Liver (tissue), 9 donors: ENCODE data around the gene DSCAM. TPM values are rescaled to one million over a fixed set of nuclear protein-coding genes. Genes with fewer than 3 reads are reported as not detected.

ENCODE experiments used
- DNase-seq: peaks from one replicate; pipeline ENCODE4 v3.0.0-alpha.2; 2017; ENCODE audit warnings: low spot score
- H3K27ac ChIP-seq, 2 donors: one replicate each; pipeline ENCODE4 v1.7.0; 2013; ENCODE audit warnings: inconsistent platforms in 2 of 2, low read length in 2 of 2, control low read depth in 1 of 2, low read depth in 1 of 2, mild to moderate bottlenecking in 1 of 2
- H3K27me3 ChIP-seq, 4 donors: one replicate each; pipeline versions ENCODE4 v1.6.1 to v1.7.0; 2013; ENCODE audit warnings: low read length in 3 of 4, inconsistent platforms in 1 of 4, mild to moderate bottlenecking in 1 of 4, moderate library complexity in 1 of 4; ENCODE audit not compliant: control insufficient read depth in 4 of 4, insufficient read depth in 4 of 4
- H3K36me3 ChIP-seq, 4 donors: one replicate each; pipeline versions ENCODE4 v1.6.1 to v1.7.0; 2013; ENCODE audit warnings: low read length in 3 of 4, mild to moderate bottlenecking in 3 of 4, low read depth in 1 of 4, moderate library complexity in 1 of 4; ENCODE audit not compliant: control insufficient read depth in 4 of 4, insufficient read depth in 3 of 4
- H3K4me1 ChIP-seq, 4 donors: one replicate each; pipeline versions ENCODE4 v1.6.1 to v1.7.0; 2013; ENCODE audit warnings: low read length in 3 of 4, mild to moderate bottlenecking in 3 of 4, moderate library complexity in 1 of 4; ENCODE audit not compliant: control insufficient read depth in 4 of 4, insufficient read depth in 4 of 4
- H3K4me3 ChIP-seq, 3 donors: one replicate each; pipeline versions ENCODE4 v1.6.1 to v1.7.0; 2013; ENCODE audit warnings: low read length in 3 of 3, control low read depth in 1 of 3, low read depth in 1 of 3, mild to moderate bottlenecking in 1 of 3
- H3K9ac ChIP-seq, 2 donors: one replicate each; pipeline ENCODE4 v1.7.0; 2013; ENCODE audit warnings: low read length in 2 of 2, mild to moderate bottlenecking in 2 of 2, moderate library complexity in 2 of 2, control low read depth in 1 of 2, low read depth in 1 of 2
- H3K9me3 ChIP-seq, 4 donors: one replicate each; pipeline versions ENCODE4 v1.6.1 to v1.7.0; 2013; ENCODE audit warnings: low read length in 3 of 4; ENCODE audit not compliant: control insufficient read depth in 4 of 4
- FOXA1 ChIP-seq: IDR thresholded peaks from 2 replicates; pipeline ENCODE4 v1.6.1; 2016; ENCODE audit warnings: antibody characterized with exemption
- FOXA2 ChIP-seq: IDR thresholded peaks from 2 replicates; pipeline ENCODE4 v1.6.1; 2016; ENCODE audit warnings: antibody characterized with exemption
- GABPA ChIP-seq, 2 donors: IDR thresholded peaks in 1 of 2; conservative IDR thresholded peaks in 1 of 2; 2 replicates each; pipeline ENCODE4 v1.6.1; 2016; ENCODE audit warnings: antibody characterized with exemption in 2 of 2, mild to moderate bottlenecking in 1 of 2, moderate library complexity in 1 of 2
- HNF4A ChIP-seq, 2 donors: conservative IDR thresholded peaks; 2 replicates each; pipeline ENCODE4 v1.6.1; 2016; ENCODE audit warnings: antibody characterized with exemption in 2 of 2, mild to moderate bottlenecking in 2 of 2
- HNF4G ChIP-seq: IDR thresholded peaks from 2 replicates; pipeline ENCODE4 v1.6.1; 2016; ENCODE audit warnings: antibody characterized with exemption
- JUND ChIP-seq, 2 donors: IDR thresholded peaks; 2 replicates each; pipeline ENCODE4 v1.6.1; 2016; ENCODE audit warnings: antibody characterized with exemption in 2 of 2
- RXRA ChIP-seq, 2 donors: IDR thresholded peaks; 2 replicates each; pipeline ENCODE4 v1.6.1; 2017 to 2018; ENCODE audit warnings: antibody characterized with exemption in 2 of 2, mild to moderate bottlenecking in 1 of 2
- SP1 ChIP-seq: IDR thresholded peaks from 2 replicates; pipeline ENCODE4 v1.6.1; 2018; ENCODE audit warnings: antibody characterized with exemption, mild to moderate bottlenecking
- TAF1 ChIP-seq: conservative IDR thresholded peaks from 2 replicates; pipeline ENCODE4 v1.6.1; 2016; ENCODE audit warnings: antibody characterized with exemption, mild to moderate bottlenecking
- YY1 ChIP-seq: IDR thresholded peaks from 2 replicates; pipeline ENCODE4 v1.6.1; 2016; ENCODE audit warnings: antibody characterized with exemption, mild to moderate bottlenecking
- WGBS: extraction: QIAGEN DNeasy Blood & Tissue Kit; methylation state at CpG from one replicate; pipeline ENCODE4 v1.1.7; 2013; 5-methylcytosine and 5-hydroxymethylcytosine counted together
- polyA plus RNA-seq, 2 donors: library from polyadenylated mRNA; stranded (reverse) in 1 of 2; unstranded in 1 of 2; fragments of 200-250 nt in 1 of 2; fragments of >200 nt in 1 of 2; fragmentation: Nextera tagmentation in 1 of 2; extraction: Ambion mirVana in 1 of 2; gene quantifications; one replicate each; pipeline versions ENCODE4 v1.2.1 to v1.2.3, GENCODE V29; 2013 to 2015
- total RNA-seq, 2 donors: library from RNA; depleted of rRNA; stranded (reverse); fragments of >200 nt; gene quantifications; one replicate each; pipeline ENCODE4 v1.2.3, GENCODE V29; 2014
- TF ChIP-seq, protein P1 (sequence below): IDR thresholded peaks from 2 replicates; pipeline ENCODE4 v1.6.1; 2016; ENCODE audit warnings: antibody characterized with exemption, mild to moderate bottlenecking
- TF ChIP-seq, protein P2 (sequence below): IDR thresholded peaks from 2 replicates; pipeline ENCODE4 v1.6.1; 2016; ENCODE audit warnings: antibody characterized with exemption
- TF ChIP-seq, protein P3 (sequence below): IDR thresholded peaks from 2 replicates; pipeline ENCODE4 v1.6.1; 2016; ENCODE audit warnings: antibody characterized with exemption
- donor health status: healthy.
- donor health status: healthy.
- donor health status: healthy.
- donor health status: healthy.
- donor health status: healthy.

The DSCAM gene
- total and polyA plus RNA-seq, 4 donors, result 0.02 to 0.23 (median 0.10) TPM

DNA sequence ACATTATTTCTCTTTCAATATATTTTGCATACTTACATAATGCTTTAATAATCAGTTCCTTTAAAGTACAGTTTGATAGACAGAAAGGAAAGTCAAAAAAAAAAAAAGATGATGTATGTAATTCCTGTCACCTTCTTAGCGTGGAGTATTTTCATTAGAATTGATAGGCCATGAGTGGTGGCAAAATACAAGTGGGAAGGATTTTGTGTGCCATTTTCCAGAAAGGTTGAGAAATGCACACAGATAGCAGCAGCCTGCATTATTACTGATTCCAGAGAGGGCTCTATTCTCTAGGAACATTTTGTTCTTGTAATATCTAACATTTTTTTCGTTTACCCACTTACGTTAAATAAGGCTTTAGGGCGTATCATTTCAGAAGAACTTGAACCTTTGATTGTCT lies 475.6 kb downstream of the DSCAM start (continued):
- TF ChIP-seq, protein P1, sequence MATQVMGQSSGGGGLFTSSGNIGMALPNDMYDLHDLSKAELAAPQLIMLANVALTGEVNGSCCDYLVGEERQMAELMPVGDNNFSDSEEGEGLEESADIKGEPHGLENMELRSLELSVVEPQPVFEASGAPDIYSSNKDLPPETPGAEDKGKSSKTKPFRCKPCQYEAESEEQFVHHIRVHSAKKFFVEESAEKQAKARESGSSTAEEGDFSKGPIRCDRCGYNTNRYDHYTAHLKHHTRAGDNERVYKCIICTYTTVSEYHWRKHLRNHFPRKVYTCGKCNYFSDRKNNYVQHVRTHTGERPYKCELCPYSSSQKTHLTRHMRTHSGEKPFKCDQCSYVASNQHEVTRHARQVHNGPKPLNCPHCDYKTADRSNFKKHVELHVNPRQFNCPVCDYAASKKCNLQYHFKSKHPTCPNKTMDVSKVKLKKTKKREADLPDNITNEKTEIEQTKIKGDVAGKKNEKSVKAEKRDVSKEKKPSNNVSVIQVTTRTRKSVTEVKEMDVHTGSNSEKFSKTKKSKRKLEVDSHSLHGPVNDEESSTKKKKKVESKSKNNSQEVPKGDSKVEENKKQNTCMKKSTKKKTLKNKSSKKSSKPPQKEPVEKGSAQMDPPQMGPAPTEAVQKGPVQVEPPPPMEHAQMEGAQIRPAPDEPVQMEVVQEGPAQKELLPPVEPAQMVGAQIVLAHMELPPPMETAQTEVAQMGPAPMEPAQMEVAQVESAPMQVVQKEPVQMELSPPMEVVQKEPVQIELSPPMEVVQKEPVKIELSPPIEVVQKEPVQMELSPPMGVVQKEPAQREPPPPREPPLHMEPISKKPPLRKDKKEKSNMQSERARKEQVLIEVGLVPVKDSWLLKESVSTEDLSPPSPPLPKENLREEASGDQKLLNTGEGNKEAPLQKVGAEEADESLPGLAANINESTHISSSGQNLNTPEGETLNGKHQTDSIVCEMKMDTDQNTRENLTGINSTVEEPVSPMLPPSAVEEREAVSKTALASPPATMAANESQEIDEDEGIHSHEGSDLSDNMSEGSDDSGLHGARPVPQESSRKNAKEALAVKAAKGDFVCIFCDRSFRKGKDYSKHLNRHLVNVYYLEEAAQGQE, result no peak
- no peak for TF ChIP-seq JUND (IDR thresholded peaks at IDR 0.05)

DNA sequence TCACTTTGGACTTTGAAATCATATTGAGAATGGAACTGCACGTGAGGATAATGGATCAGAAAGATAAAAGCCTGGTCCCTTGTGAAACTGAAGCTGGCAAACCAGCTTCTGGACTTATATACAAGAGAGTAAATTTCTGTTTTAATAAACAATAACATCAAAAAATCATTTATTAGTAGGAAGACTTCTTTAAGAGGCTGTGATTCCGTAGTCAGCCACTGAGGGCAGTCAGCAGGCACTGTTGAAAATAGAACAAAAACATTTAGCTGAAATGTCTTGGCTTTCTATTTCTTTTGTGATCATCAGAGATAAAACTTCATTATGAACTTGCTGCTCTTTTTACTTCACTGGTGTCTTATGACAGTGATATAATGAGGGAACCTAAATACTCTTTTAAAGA lies 490.3 kb downstream of the DSCAM start:
- Histone ChIP-seq H3K36me3 (no peaks in the 10 kb centered on the region), H3K9ac (no peak overlapping the region), H3K27ac (no peak overlapping the region), H3K4me1 (no peaks in the 10 kb centered on the region), H3K9me3 (no peaks in the 10 kb centered on the region), H3K27me3 (no peaks in the 10 kb centered on the region), H3K4me3 (no peak overlapping the region)
- 54% methylated on average over 2 of the region's 2 CpGs for WGBS
- TF ChIP-seq, protein P2, sequence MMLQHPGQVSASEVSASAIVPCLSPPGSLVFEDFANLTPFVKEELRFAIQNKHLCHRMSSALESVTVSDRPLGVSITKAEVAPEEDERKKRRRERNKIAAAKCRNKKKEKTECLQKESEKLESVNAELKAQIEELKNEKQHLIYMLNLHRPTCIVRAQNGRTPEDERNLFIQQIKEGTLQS, result no peak
- TF ChIP-seq RXRA (IDR thresholded peaks at IDR 0.05), result no peak
- TF ChIP-seq, protein P3, sequence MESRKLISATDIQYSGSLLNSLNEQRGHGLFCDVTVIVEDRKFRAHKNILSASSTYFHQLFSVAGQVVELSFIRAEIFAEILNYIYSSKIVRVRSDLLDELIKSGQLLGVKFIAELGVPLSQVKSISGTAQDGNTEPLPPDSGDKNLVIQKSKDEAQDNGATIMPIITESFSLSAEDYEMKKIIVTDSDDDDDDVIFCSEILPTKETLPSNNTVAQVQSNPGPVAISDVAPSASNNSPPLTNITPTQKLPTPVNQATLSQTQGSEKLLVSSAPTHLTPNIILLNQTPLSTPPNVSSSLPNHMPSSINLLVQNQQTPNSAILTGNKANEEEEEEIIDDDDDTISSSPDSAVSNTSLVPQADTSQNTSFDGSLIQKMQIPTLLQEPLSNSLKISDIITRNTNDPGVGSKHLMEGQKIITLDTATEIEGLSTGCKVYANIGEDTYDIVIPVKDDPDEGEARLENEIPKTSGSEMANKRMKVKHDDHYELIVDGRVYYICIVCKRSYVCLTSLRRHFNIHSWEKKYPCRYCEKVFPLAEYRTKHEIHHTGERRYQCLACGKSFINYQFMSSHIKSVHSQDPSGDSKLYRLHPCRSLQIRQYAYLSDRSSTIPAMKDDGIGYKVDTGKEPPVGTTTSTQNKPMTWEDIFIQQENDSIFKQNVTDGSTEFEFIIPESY, result no peak
- no peak for TF ChIP-seq SP1
- TF ChIP-seq HNF4G, result no peak
- TF ChIP-seq TAF1, result no peak
- TF ChIP-seq JUND (IDR thresholded peaks at IDR 0.05), result no peak
- TF ChIP-seq HNF4A (conservative IDR thresholded peaks at IDR 0.05), result no peak
- TF ChIP-seq YY1, result no peak
- no peak for TF ChIP-seq GABPA (IDR thresholded peaks at IDR 0.05 in 1 of 2, conservative IDR thresholded peaks at IDR 0.05 in 1 of 2)
- TF ChIP-seq FOXA1, result no peak
- TF ChIP-seq FOXA2, result no peak
- TF ChIP-seq, protein P1, result no peak
- DNase-seq, result no peak
